Measurements from ENCODE around the gene SH2D5. TPM values are rescaled to one million over a fixed set of nuclear protein-coding genes. Genes with fewer than 3 reads are reported as not detected.

Gene SH2D5
- polyA plus RNA-seq, 1 donor from 2014 or later = 14.1 TPM

DNA sequence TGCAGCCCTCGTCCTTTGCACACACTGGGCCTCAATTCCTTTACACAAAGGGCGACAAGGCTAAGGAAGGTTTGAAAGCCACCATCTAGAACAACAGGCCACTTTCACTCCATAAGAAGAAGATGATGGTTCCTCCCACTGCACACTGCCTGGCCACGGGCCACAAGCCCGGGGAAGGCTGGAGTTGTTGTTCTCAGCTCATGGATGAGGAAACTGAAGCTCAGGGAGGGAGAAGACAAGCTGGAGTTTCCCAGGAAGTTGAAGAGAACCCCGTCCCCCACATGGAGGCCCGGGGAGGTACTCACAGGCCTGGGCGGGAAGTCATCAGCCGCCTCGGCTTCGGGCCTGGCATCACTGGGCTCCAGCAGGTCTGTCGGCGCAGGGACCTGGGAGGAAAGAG lies 46.8 kb downstream of the SH2D5 start:
- no peak overlapping the region for H3K27ac ChIP-seq (ENCODE audit: low read length)
- H3K36me3 ChIP-seq (ENCODE audit: insufficient read depth, low read length) = no peaks in the 10 kb centered on the region
- no peaks in the 10 kb centered on the region for H3K9me3 ChIP-seq (ENCODE audit: low read length)
- no peaks in the 10 kb centered on the region for H3F3A ChIP-seq (ENCODE audit: insufficient read depth, low read length, poor library complexity, severe bottlenecking)
- no peaks in the 10 kb centered on the region for H3K27me3 ChIP-seq (ENCODE audit: insufficient read depth, low read depth, low read length)
- H3K9me2 ChIP-seq (ENCODE audit: insufficient read depth, low read length) = no peaks in the 10 kb centered on the region
- no peaks in the 10 kb centered on the region for H4K20me1 ChIP-seq (ENCODE audit: insufficient read depth)
- TF ChIP-seq EP300 (conservative IDR thresholded peaks at IDR 0.05; ENCODE audit: poor library complexity, severe bottlenecking) (no peak), POLR2AphosphoS5 (IDR thresholded peaks at IDR 0.05) (no peak), TAF1 (IDR thresholded peaks at IDR 0.05; ENCODE audit: low read depth) (no peak), MXI1 (conservative IDR thresholded peaks at IDR 0.05; ENCODE audit: poor library complexity, severe bottlenecking) (no peak), EZH2 (IDR thresholded peaks at IDR 0.05; ENCODE audit: borderline replicate concordance, insufficient read depth, low read length, poor library complexity, severe bottlenecking) (no peak), SMC3 (conservative IDR thresholded peaks at IDR 0.05; ENCODE audit: poor library complexity) (no peak), RAD21 (conservative IDR thresholded peaks at IDR 0.05) (no peak), CTCF (IDR thresholded peaks at IDR 0.05; ENCODE audit: poor library complexity, severe bottlenecking) (no peak), REST (IDR thresholded peaks at IDR 0.05; ENCODE audit: borderline replicate concordance) (no peak)
- H3K4me3 ChIP-seq (ENCODE audit: low read length) = no peak overlapping the region
- H3K79me2 ChIP-seq (replicated peaks; ENCODE audit: insufficient read depth, low read length) = no peaks in the 10 kb centered on the region
- no peak overlapping the region for H3K4me2 ChIP-seq (ENCODE audit: low read length)
- no peak overlapping the region for H3K9ac ChIP-seq (ENCODE audit: low read length)
- H2AFZ ChIP-seq (ENCODE audit: low read depth, low read length) = no peak overlapping the region

GRCh38 chr1:20685099-20685662 lies 47.3 kb downstream of the SH2D5 start:
- Histone ChIP-seq H3K9me3 (ENCODE audit: low read length) (no peaks in the 10 kb centered on the region), H3K79me2 (replicated peaks; ENCODE audit: insufficient read depth, low read length) (no peaks in the 10 kb centered on the region), H3K27ac (ENCODE audit: low read length) (no peak overlapping the region), H3K27me3 (ENCODE audit: insufficient read depth, low read depth, low read length) (no peaks in the 10 kb centered on the region), H3K4me2 (ENCODE audit: low read length) (no peak overlapping the region), H2AFZ (ENCODE audit: low read depth, low read length) (no peak overlapping the region), H3F3A (ENCODE audit: insufficient read depth, low read length, poor library complexity, severe bottlenecking) (no peaks in the 10 kb centered on the region), H3K36me3 (ENCODE audit: insufficient read depth, low read length) (no peaks in the 10 kb centered on the region), H4K20me1 (ENCODE audit: insufficient read depth) (no peaks in the 10 kb centered on the region), H3K4me3 (ENCODE audit: low read length) (no peak overlapping the region), H3K9me2 (ENCODE audit: insufficient read depth, low read length) (no peaks in the 10 kb centered on the region), H3K9ac (ENCODE audit: low read length) (no peak overlapping the region)
- no peak for TF ChIP-seq REST (IDR thresholded peaks at IDR 0.05; ENCODE audit: borderline replicate concordance)
- no peak for TF ChIP-seq RAD21 (conservative IDR thresholded peaks at IDR 0.05)
- no peak for TF ChIP-seq TAF1 (IDR thresholded peaks at IDR 0.05; ENCODE audit: low read depth)
- TF ChIP-seq EP300 (conservative IDR thresholded peaks at IDR 0.05; ENCODE audit: poor library complexity, severe bottlenecking) = no peak
- TF ChIP-seq CTCF (IDR thresholded peaks at IDR 0.05; ENCODE audit: poor library complexity, severe bottlenecking) = no peak
- TF ChIP-seq SMC3 (conservative IDR thresholded peaks at IDR 0.05; ENCODE audit: poor library complexity) = no peak
- no peak for TF ChIP-seq EZH2 (IDR thresholded peaks at IDR 0.05; ENCODE audit: borderline replicate concordance, insufficient read depth, low read length, poor library complexity, severe bottlenecking)
- no peak for TF ChIP-seq MXI1 (conservative IDR thresholded peaks at IDR 0.05; ENCODE audit: poor library complexity, severe bottlenecking)
- no peak for TF ChIP-seq POLR2AphosphoS5 (IDR thresholded peaks at IDR 0.05)
